ENCODE measurements around the gene MBP.

GRCh38 chr18:77015169-77015568 is 117.4 kb downstream of the MBP start:
- TF ChIP-seq GABPA (IDR thresholded peaks at IDR 0.05; ENCODE audit: low read depth) (no peak), CTCF (IDR thresholded peaks at IDR 0.05 in 2 of 3, conservative IDR thresholded peaks at IDR 0.05 in 1 of 3; ENCODE audit: control insufficient read depth in 2 of 3, extremely low read depth in 1 of 3, insufficient read depth in 1 of 3, low read depth in 3 of 3, low read length in 3 of 3) (no peak), HDAC6 (IDR thresholded peaks at IDR 0.05; ENCODE audit: unreplicated experiment) (no peak)

Measured in GM12878 (cell line).